Measurements from ENCODE around the gene CNTLN. TPM values are rescaled to one million over a fixed set of nuclear protein-coding genes. Genes with fewer than 3 reads are reported as not detected.
"Not testable (repeated sequence)": the region's sequence is repeated elsewhere in the genome, so short reads cannot be mapped to it uniquely, and the experiment has no call there.

Gene CNTLN
- total and polyA plus RNA-seq, 9 of the 15 experiments (the other 6 are each of a cell fraction or from before 2014, with no cell fraction given) = 0.08 TPM; not detected in 8

GRCh38 chr9:17394881-17395510, 260.2 kb downstream of the CNTLN start:
- no peak for ATAC-seq
- Histone ChIP-seq H3K27ac (ENCODE audit: extremely low read depth, low read depth, low read length) (no peak overlapping the region), H3K9me1 (ENCODE audit: control insufficient read depth, insufficient read depth, low read length) (no peaks in the 10 kb centered on the region), H2AFZ (ENCODE audit: low read depth, low read length) (no peak overlapping the region), H3K4me3 (no peak overlapping the region), H3K79me2 (ENCODE audit: control insufficient read depth, insufficient read depth, low read length) (no peaks in the 10 kb centered on the region), H3K4me1 (replicated peaks in 1 of 2; ENCODE audit: control insufficient read depth in 2 of 2, insufficient read depth in 2 of 2, low read length in 2 of 2) (no peaks in the 10 kb centered on the region), H3K4me2 (ENCODE audit: insufficient read depth, low read length) (no peak overlapping the region), H3K9ac (ENCODE audit: insufficient read depth in 1 of 2, low read depth in 2 of 2, low read length in 2 of 2) (no peak overlapping the region), H4K20me1 (replicated peaks; ENCODE audit: control insufficient read depth, insufficient read depth, low read length) (no peaks in the 10 kb centered on the region), H3K9me3 (replicated peaks; ENCODE audit: control insufficient read depth, insufficient read depth, low read depth, low read length) (no peaks in the 10 kb centered on the region), H3K36me3 (ENCODE audit: control insufficient read depth, insufficient read depth, low read length) (no peaks in the 10 kb centered on the region), H3K27me3 (ENCODE audit: control insufficient read depth in 2 of 2, insufficient read depth in 2 of 2, low read length in 2 of 2) (no peaks in the 10 kb centered on the region)
- in situ Hi-C loops (cut with MboI) = no loop called here
- no peak for DNase-seq (ENCODE audit: extremely low read depth in 1 of 4, low spot score in 3 of 4)
- ChIA-PET CTCF (ENCODE audit: low intra/inter-chr PET ratio) (no interaction called here), POLR2A (interaction anchor here (0.6 kb wide), 1 partner anchor 293 kb away, joined by 4 read pairs; no protein-coding TSS in a partner anchor)
- intact Hi-C loops (cut with micrococcal nuclease) = no loop called here
- no TSS peak for BruUV-seq (replicated peaks)
- no peak for FAIRE-seq
- no peak for TF ChIP-seq RBM17 (IDR thresholded peaks at IDR 0.05; ENCODE audit: borderline replicate concordance, low read depth, low read length)
- WGBS (ENCODE audit: insufficient coverage, low coverage, missing lambda C conversion rate) = 0% methylated on average over 7 of the region's 7 CpGs

GRCh38 chr9:17397166-17397728, 262.4 kb downstream of the CNTLN start:
- H3K9me3 ChIP-seq (replicated peaks; ENCODE audit: control insufficient read depth, insufficient read depth, low read depth, low read length); H4K20me1 ChIP-seq (replicated peaks; ENCODE audit: control insufficient read depth, insufficient read depth, low read length); H3K79me2 ChIP-seq (ENCODE audit: control insufficient read depth, insufficient read depth, low read length); H2AFZ ChIP-seq (ENCODE audit: low read depth, low read length); BruUV-seq (replicated peaks); ATAC-seq; H3K4me2 ChIP-seq (ENCODE audit: insufficient read depth, low read length); POLR2A ChIA-PET; H3K9me1 ChIP-seq (ENCODE audit: control insufficient read depth, insufficient read depth, low read length); intact Hi-C loops (cut with micrococcal nuclease); H3K9ac ChIP-seq (ENCODE audit: insufficient read depth in 1 of 2, low read depth in 2 of 2, low read length in 2 of 2); H3K27me3 ChIP-seq (ENCODE audit: control insufficient read depth in 2 of 2, insufficient read depth in 2 of 2, low read length in 2 of 2); in situ Hi-C loops (cut with MboI); H3K36me3 ChIP-seq (ENCODE audit: control insufficient read depth, insufficient read depth, low read length); FAIRE-seq; H3K4me3 ChIP-seq; DNase-seq (ENCODE audit: extremely low read depth in 1 of 4, low spot score in 3 of 4); CTCF ChIA-PET (ENCODE audit: low intra/inter-chr PET ratio); H3K4me1 ChIP-seq (replicated peaks in 1 of 2; ENCODE audit: control insufficient read depth in 2 of 2, insufficient read depth in 2 of 2, low read length in 2 of 2); H3K27ac ChIP-seq (ENCODE audit: extremely low read depth, low read depth, low read length): not testable (repeated sequence)
- WGBS (ENCODE audit: insufficient coverage, low coverage, missing lambda C conversion rate) = 2% methylated on average over 6 of the region's 7 CpGs
